HepG2 (cell line): ENCODE results near the gene ETV5. TPM values are rescaled to one million over a fixed set of nuclear protein-coding genes. Genes with fewer than 3 reads are reported as not detected.

Source experiments
- IKZF1 ChIP-seq: fragments of 450-650 bp; IDR thresholded peaks from 2 replicates; pipeline ENCODE4 v1.7.1; 2016
- SP4 ChIP-seq: sonication (generic); formaldehyde crosslinking; IDR thresholded peaks from 2 replicates; pipeline ENCODE4 v1.8.1; 2023; ENCODE audit warnings: mild to moderate bottlenecking, missing genetic modification reagents
- TCF12 ChIP-seq, 2 experiments: fragments of 450-650 bp in 1 of 2; sonication (generic) in 1 of 2; formaldehyde crosslinking in 1 of 2; IDR thresholded peaks; 2 replicates each; pipeline versions ENCODE4 v1.6.1 to v1.8.0; 2017 to 2022; ENCODE audit warnings: antibody characterized with exemption in 1 of 2, mild to moderate bottlenecking in 1 of 2, missing genetic modification reagents in 1 of 2, moderate library complexity in 1 of 2
- ZEB1 ChIP-seq: IDR thresholded peaks from 2 replicates; pipeline ENCODE4 v1.6.1; 2012; ENCODE audit warnings: mild to moderate bottlenecking, low read depth, inconsistent platforms; ENCODE audit not compliant: insufficient replicate concordance
- ZMYM2 ChIP-seq: sonication (generic); formaldehyde crosslinking; IDR thresholded peaks from 2 replicates; pipeline ENCODE4 v1.8.0; 2022; ENCODE audit warnings: mild to moderate bottlenecking, missing genetic modification reagents
- ZNF253 ChIP-seq: sonication (generic); formaldehyde crosslinking; IDR thresholded peaks from 2 replicates; pipeline ENCODE4 v1.8.0; 2022; ENCODE audit warnings: mild to moderate bottlenecking, missing genetic modification reagents, borderline replicate concordance
- ZNF616 ChIP-seq: sonication (generic); formaldehyde crosslinking; IDR thresholded peaks from 2 replicates; pipeline ENCODE4 v1.5.0; 2020; ENCODE audit warnings: low read depth, mild to moderate bottlenecking, missing genetic modification reagents
- ZNF816 ChIP-seq: sonication (generic); formaldehyde crosslinking; IDR thresholded peaks from 2 replicates; pipeline ENCODE4 v1.8.0; 2022; ENCODE audit warnings: missing genetic modification reagents, mild to moderate bottlenecking, borderline replicate concordance
- polyA plus RNA-seq, 8 experiments: library from polyadenylated mRNA; depleted of rRNA in 3 of 8; stranded (reverse) in 7 of 8; unstranded in 1 of 8; fragments of >200 nt; fragmentation: Illumina TruSeq in 4 of 8; extraction: Trizol in 4 of 8; gene quantifications; 2 replicates each; pipeline versions ENCODE4 v1.2.1 to v1.2.3, GENCODE V29; 2011 to 2016; ENCODE audit warnings: low read depth in 4 of 8, missing spikeins in 1 of 8, mixed read lengths in 1 of 8; ENCODE audit not compliant: insufficient read depth in 1 of 8
- total RNA-seq, 5 experiments: library from RNA; depleted of rRNA; stranded (reverse); fragments of >200 nt; fragmentation: Illumina TruSeq; extraction: Trizol; gene quantifications; 2 replicates each; pipeline ENCODE4 v1.2.3, GENCODE V29; 2016; ENCODE audit warnings: low read depth in 1 of 5
- TF ChIP-seq, protein P1 (sequence below): sonication (generic); formaldehyde crosslinking; IDR thresholded peaks from 2 replicates; pipeline ENCODE4 v1.5.0; 2020; ENCODE audit warnings: mild to moderate bottlenecking, missing genetic modification reagents, borderline replicate concordance
- TF ChIP-seq, protein P2 (sequence below): IDR thresholded peaks from 2 replicates; pipeline ENCODE4 v1.6.1; 2016; ENCODE audit warnings: low read depth, control low read depth
- TF ChIP-seq, protein P3 (sequence below): sonication (generic); formaldehyde crosslinking; IDR thresholded peaks from 2 replicates; pipeline ENCODE4 v1.4.0; 2020; ENCODE audit warnings: missing genetic modification reagents, borderline replicate concordance

ETV5 gene
- total and polyA plus RNA-seq, 2 of the 13 experiments (the other 11 are each of a cell fraction or from before 2014, with no cell fraction given) = 52.9 to 57.2 TPM

DNA sequence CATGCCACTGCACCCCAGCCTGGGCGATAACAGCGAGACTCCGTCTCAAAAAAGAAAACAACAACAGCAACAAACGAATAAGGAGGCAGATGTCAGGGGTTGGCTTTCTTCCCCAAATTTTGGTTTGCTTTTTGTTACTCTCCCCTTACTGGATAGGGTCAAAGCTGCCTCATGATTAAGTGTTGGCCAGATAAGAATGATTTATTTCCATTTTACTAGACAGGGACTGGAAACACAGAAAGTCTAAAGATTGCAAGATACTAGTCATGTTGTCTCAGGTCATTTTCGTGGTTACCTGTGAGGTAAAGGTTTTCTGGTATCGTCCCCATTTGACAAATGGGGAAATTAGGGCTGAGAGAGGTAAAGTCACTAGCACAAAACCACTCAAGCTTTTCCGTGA lies 18.6 kb upstream of the ETV5 start (continued):
- TF ChIP-seq, protein P1, sequence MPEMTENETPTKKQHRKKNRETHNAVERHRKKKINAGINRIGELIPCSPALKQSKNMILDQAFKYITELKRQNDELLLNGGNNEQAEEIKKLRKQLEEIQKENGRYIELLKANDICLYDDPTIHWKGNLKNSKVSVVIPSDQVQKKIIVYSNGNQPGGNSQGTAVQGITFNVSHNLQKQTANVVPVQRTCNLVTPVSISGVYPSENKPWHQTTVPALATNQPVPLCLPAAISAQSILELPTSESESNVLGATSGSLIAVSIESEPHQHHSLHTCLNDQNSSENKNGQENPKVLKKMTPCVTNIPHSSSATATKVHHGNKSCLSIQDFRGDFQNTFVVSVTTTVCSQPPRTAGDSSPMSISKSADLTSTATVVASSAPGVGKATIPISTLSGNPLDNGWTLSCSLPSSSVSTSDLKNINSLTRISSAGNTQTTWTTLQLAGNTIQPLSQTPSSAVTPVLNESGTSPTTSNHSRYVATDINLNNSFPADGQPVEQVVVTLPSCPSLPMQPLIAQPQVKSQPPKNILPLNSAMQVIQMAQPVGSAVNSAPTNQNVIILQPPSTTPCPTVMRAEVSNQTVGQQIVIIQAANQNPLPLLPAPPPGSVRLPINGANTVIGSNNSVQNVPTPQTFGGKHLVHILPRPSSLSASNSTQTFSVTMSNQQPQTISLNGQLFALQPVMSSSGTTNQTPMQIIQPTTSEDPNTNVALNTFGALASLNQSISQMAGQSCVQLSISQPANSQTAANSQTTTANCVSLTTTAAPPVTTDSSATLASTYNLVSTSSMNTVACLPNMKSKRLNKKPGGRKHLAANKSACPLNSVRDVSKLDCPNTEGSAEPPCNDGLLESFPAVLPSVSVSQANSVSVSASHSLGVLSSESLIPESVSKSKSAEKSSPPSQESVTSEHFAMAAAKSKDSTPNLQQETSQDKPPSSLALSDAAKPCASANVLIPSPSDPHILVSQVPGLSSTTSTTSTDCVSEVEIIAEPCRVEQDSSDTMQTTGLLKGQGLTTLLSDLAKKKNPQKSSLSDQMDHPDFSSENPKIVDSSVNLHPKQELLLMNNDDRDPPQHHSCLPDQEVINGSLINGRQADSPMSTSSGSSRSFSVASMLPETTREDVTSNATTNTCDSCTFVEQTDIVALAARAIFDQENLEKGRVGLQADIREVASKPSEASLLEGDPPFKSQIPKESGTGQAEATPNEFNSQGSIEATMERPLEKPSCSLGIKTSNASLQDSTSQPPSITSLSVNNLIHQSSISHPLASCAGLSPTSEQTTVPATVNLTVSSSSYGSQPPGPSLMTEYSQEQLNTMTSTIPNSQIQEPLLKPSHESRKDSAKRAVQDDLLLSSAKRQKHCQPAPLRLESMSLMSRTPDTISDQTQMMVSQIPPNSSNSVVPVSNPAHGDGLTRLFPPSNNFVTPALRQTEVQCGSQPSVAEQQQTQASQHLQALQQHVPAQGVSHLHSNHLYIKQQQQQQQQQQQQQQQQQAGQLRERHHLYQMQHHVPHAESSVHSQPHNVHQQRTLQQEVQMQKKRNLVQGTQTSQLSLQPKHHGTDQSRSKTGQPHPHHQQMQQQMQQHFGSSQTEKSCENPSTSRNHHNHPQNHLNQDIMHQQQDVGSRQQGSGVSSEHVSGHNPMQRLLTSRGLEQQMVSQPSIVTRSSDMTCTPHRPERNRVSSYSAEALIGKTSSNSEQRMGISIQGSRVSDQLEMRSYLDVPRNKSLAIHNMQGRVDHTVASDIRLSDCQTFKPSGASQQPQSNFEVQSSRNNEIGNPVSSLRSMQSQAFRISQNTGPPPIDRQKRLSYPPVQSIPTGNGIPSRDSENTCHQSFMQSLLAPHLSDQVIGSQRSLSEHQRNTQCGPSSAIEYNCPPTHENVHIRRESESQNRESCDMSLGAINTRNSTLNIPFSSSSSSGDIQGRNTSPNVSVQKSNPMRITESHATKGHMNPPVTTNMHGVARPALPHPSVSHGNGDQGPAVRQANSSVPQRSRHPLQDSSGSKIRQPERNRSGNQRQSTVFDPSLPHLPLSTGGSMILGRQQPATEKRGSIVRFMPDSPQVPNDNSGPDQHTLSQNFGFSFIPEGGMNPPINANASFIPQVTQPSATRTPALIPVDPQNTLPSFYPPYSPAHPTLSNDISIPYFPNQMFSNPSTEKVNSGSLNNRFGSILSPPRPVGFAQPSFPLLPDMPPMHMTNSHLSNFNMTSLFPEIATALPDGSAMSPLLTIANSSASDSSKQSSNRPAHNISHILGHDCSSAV (CRISPR knock-in tag) = no peak
- TF ChIP-seq ZNF616 (CRISPR knock-in tag) (no peak), ZNF253 (CRISPR knock-in tag) (no peak), TCF12 (IDR thresholded peaks at IDR 0.05) (no peak), TCF12 (CRISPR knock-in tag; IDR thresholded peaks at IDR 0.05) (no peak), ZMYM2 (CRISPR knock-in tag) (no peak), SP4 (CRISPR knock-in tag) (no peak), ZEB1 (no peak), ZNF816 (no peak), IKZF1 (no peak)
- TF ChIP-seq, protein P2, sequence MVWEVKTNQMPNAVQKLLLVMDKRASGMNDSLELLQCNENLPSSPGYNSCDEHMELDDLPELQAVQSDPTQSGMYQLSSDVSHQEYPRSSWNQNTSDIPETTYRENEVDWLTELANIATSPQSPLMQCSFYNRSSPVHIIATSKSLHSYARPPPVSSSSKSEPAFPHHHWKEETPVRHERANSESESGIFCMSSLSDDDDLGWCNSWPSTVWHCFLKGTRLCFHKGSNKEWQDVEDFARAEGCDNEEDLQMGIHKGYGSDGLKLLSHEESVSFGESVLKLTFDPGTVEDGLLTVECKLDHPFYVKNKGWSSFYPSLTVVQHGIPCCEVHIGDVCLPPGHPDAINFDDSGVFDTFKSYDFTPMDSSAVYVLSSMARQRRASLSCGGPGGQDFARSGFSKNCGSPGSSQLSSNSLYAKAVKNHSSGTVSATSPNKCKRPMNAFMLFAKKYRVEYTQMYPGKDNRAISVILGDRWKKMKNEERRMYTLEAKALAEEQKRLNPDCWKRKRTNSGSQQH (CRISPR knock-in tag) = no peak
- TF ChIP-seq, protein P3, sequence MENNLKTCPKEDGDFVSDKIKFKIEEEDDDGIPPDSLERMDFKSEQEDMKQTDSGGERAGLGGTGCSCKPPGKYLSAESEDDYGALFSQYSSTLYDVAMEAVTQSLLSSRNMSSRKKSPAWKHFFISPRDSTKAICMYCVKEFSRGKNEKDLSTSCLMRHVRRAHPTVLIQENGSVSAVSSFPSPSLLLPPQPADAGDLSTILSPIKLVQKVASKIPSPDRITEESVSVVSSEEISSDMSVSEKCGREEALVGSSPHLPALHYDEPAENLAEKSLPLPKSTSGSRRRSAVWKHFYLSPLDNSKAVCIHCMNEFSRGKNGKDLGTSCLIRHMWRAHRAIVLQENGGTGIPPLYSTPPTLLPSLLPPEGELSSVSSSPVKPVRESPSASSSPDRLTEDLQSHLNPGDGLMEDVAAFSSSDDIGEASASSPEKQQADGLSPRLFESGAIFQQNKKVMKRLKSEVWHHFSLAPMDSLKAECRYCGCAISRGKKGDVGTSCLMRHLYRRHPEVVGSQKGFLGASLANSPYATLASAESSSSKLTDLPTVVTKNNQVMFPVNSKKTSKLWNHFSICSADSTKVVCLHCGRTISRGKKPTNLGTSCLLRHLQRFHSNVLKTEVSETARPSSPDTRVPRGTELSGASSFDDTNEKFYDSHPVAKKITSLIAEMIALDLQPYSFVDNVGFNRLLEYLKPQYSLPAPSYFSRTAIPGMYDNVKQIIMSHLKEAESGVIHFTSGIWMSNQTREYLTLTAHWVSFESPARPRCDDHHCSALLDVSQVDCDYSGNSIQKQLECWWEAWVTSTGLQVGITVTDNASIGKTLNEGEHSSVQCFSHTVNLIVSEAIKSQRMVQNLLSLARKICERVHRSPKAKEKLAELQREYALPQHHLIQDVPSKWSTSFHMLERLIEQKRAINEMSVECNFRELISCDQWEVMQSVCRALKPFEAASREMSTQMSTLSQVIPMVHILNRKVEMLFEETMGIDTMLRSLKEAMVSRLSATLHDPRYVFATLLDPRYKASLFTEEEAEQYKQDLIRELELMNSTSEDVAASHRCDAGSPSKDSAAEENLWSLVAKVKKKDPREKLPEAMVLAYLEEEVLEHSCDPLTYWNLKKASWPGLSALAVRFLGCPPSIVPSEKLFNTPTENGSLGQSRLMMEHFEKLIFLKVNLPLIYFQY = no peak
